HepG2 (cell line): ENCODE data around the gene BAHD1. TPM values are rescaled to one million over a fixed set of nuclear protein-coding genes. Genes with fewer than 3 reads are reported as not detected.

Experiments used
- ATAD3A ChIP-seq: sonication (generic); formaldehyde crosslinking; IDR thresholded peaks from 2 replicates; pipeline ENCODE4 v1.4.0; 2020; ENCODE audit warnings: missing genetic modification reagents
- CREM ChIP-seq, 2 experiments: sonication (generic) in 1 of 2; formaldehyde crosslinking in 1 of 2; IDR thresholded peaks; 2 replicates each; pipeline versions ENCODE4 v1.4.0 to v1.6.1; 2016 to 2020; ENCODE audit warnings: antibody characterized with exemption in 1 of 2, mild to moderate bottlenecking in 1 of 2, missing genetic modification reagents in 1 of 2
- FOSL2 ChIP-seq: sonication (generic); formaldehyde crosslinking; IDR thresholded peaks from 2 replicates; pipeline ENCODE4 v1.4.0; 2020; ENCODE audit warnings: missing genetic modification reagents
- GABPB1 ChIP-seq: IDR thresholded peaks from 2 replicates; pipeline ENCODE4 v1.6.1; 2016; ENCODE audit warnings: mild to moderate bottlenecking, missing genetic modification reagents, moderate library complexity, missing compliant biosample characterization
- HDAC1 ChIP-seq: sonication (generic); formaldehyde crosslinking; IDR thresholded peaks from 2 replicates; pipeline ENCODE4 v1.5.1; 2020; ENCODE audit warnings: mild to moderate bottlenecking, missing genetic modification reagents
- IKZF1 ChIP-seq: fragments of 450-650 bp; IDR thresholded peaks from 2 replicates; pipeline ENCODE4 v1.7.1; 2016
- PTBP1 ChIP-seq: fragments of 200-400 bp; formaldehyde crosslinking; IDR thresholded peaks from 2 replicates; pipeline ENCODE4 v1.6.1; 2018; ENCODE audit warnings: low read length, low read depth; ENCODE audit not compliant: poor library complexity, severe bottlenecking
- SALL1 ChIP-seq: sonication (generic); formaldehyde crosslinking; IDR thresholded peaks from 2 replicates; pipeline ENCODE4 v1.8.0; 2022; ENCODE audit warnings: mild to moderate bottlenecking, missing genetic modification reagents
- ZBED4 ChIP-seq: sonication (generic); formaldehyde crosslinking; IDR thresholded peaks from 2 replicates; pipeline ENCODE4 v1.4.0; 2020; ENCODE audit warnings: missing genetic modification reagents, borderline replicate concordance
- ZC3H13 ChIP-seq: sonication (generic); formaldehyde crosslinking; IDR thresholded peaks from 2 replicates; pipeline ENCODE4 v1.8.1; 2023; ENCODE audit warnings: mild to moderate bottlenecking, missing genetic modification reagents, moderate library complexity
- ZFP36L2 ChIP-seq: sonication (generic); formaldehyde crosslinking; IDR thresholded peaks from 2 replicates; pipeline ENCODE4 v1.4.0; 2020; ENCODE audit warnings: missing genetic modification reagents
- ZNF513 ChIP-seq: sonication (generic); formaldehyde crosslinking; conservative IDR thresholded peaks from 2 replicates; pipeline ENCODE4 v1.5.0; 2020; ENCODE audit warnings: missing genetic modification reagents
- ZNF558 ChIP-seq: sonication (generic); formaldehyde crosslinking; IDR thresholded peaks from 2 replicates; pipeline ENCODE4 v1.9.0; 2022; ENCODE audit warnings: mild to moderate bottlenecking, missing genetic modification reagents, borderline replicate concordance
- ZNF564 ChIP-seq: sonication (generic); formaldehyde crosslinking; IDR thresholded peaks from 2 replicates; pipeline ENCODE4 v1.8.1; 2023; ENCODE audit warnings: mild to moderate bottlenecking, missing genetic modification reagents
- ZNF776 ChIP-seq: sonication (generic); formaldehyde crosslinking; IDR thresholded peaks from 2 replicates; pipeline ENCODE4 v1.4.0; 2020; ENCODE audit warnings: mild to moderate bottlenecking, missing genetic modification reagents
- ZNF777 ChIP-seq: sonication (generic); formaldehyde crosslinking; IDR thresholded peaks from 2 replicates; pipeline ENCODE4 v1.4.0; 2020; ENCODE audit warnings: missing genetic modification reagents
- ZNF781 ChIP-seq: sonication (generic); formaldehyde crosslinking; IDR thresholded peaks from 2 replicates; pipeline ENCODE4 v1.5.1; 2020; ENCODE audit warnings: borderline replicate concordance, mild to moderate bottlenecking, missing genetic modification reagents; ENCODE audit errors: not compliant biosample characterization
- ZSCAN12 ChIP-seq: sonication (generic); formaldehyde crosslinking; IDR thresholded peaks from 2 replicates; pipeline ENCODE4 v1.9.0; 2021; ENCODE audit warnings: mild to moderate bottlenecking, missing genetic modification reagents
- polyA plus RNA-seq, 8 experiments: library from polyadenylated mRNA; depleted of rRNA in 3 of 8; stranded (reverse) in 7 of 8; unstranded in 1 of 8; fragments of >200 nt; fragmentation: Illumina TruSeq in 4 of 8; extraction: Trizol in 4 of 8; gene quantifications; 2 replicates each; pipeline versions ENCODE4 v1.2.1 to v1.2.3, GENCODE V29; 2011 to 2016; ENCODE audit warnings: low read depth in 4 of 8, missing spikeins in 1 of 8, mixed read lengths in 1 of 8; ENCODE audit not compliant: insufficient read depth in 1 of 8
- total RNA-seq, 5 experiments: library from RNA; depleted of rRNA; stranded (reverse); fragments of >200 nt; fragmentation: Illumina TruSeq; extraction: Trizol; gene quantifications; 2 replicates each; pipeline ENCODE4 v1.2.3, GENCODE V29; 2016; ENCODE audit warnings: low read depth in 1 of 5
- TF ChIP-seq, protein P1 (sequence below): sonication (generic); formaldehyde crosslinking; IDR thresholded peaks from 2 replicates; pipeline ENCODE4 v1.8.1; 2023; ENCODE audit warnings: missing genetic modification reagents, inconsistent platforms, borderline replicate concordance

Gene BAHD1
- total and polyA plus RNA-seq, 2 of the 13 experiments (the other 11 are each of a cell fraction or from before 2014, with no cell fraction given), result 3.3 to 8.7 TPM

GRCh38 chr15:40471105-40471807 is 30.5 kb downstream of the BAHD1 start (continued):
- TF ChIP-seq ZNF513 (CRISPR knock-in tag) (0 out of 2 replicates have a peak, but pooled peaks have one; percentile 36), HDAC1 (CRISPR knock-in tag) (0 out of 2 replicates have a peak, but pooled peaks have one; percentile 24), CREM (IDR thresholded peaks at IDR 0.05) (no peak), CREM (CRISPR knock-in tag; IDR thresholded peaks at IDR 0.05) (no peak), ATAD3A (CRISPR knock-in tag) (no peak), ZNF564 (CRISPR knock-in tag) (no peak), ZFP36L2 (CRISPR knock-in tag) (no peak), ZNF776 (CRISPR knock-in tag) (no peak), SALL1 (CRISPR knock-in tag) (peak; percentile 37; the same call in 1 of the 2 replicates), IKZF1 (no peak), ZNF781 (no peak), ZNF777 (peak; percentile 88), ZNF558 (CRISPR knock-in tag) (0 out of 2 replicates have a peak, but pooled peaks have one; percentile 36), ZSCAN12 (CRISPR knock-in tag) (no peak), ZBED4 (CRISPR knock-in tag) (no peak), GABPB1 (CRISPR knock-in tag) (peak; percentile 58; the same call in 1 of the 2 replicates), FOSL2 (CRISPR knock-in tag) (no peak), PTBP1 (no peak), ZC3H13 (CRISPR knock-in tag) (no peak)
- TF ChIP-seq, protein P1, sequence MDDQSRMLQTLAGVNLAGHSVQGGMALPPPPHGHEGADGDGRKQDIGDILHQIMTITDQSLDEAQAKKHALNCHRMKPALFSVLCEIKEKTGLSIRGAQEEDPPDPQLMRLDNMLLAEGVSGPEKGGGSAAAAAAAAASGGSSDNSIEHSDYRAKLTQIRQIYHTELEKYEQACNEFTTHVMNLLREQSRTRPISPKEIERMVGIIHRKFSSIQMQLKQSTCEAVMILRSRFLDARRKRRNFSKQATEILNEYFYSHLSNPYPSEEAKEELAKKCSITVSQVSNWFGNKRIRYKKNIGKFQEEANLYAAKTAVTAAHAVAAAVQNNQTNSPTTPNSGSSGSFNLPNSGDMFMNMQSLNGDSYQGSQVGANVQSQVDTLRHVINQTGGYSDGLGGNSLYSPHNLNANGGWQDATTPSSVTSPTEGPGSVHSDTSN, result no peak
